Measurements from ENCODE around the gene PAFAH1B2.
A peak's percentile ranks its signal among the peaks of the same experiment; 100 is the strongest.

Gene PAFAH1B2

DNA sequence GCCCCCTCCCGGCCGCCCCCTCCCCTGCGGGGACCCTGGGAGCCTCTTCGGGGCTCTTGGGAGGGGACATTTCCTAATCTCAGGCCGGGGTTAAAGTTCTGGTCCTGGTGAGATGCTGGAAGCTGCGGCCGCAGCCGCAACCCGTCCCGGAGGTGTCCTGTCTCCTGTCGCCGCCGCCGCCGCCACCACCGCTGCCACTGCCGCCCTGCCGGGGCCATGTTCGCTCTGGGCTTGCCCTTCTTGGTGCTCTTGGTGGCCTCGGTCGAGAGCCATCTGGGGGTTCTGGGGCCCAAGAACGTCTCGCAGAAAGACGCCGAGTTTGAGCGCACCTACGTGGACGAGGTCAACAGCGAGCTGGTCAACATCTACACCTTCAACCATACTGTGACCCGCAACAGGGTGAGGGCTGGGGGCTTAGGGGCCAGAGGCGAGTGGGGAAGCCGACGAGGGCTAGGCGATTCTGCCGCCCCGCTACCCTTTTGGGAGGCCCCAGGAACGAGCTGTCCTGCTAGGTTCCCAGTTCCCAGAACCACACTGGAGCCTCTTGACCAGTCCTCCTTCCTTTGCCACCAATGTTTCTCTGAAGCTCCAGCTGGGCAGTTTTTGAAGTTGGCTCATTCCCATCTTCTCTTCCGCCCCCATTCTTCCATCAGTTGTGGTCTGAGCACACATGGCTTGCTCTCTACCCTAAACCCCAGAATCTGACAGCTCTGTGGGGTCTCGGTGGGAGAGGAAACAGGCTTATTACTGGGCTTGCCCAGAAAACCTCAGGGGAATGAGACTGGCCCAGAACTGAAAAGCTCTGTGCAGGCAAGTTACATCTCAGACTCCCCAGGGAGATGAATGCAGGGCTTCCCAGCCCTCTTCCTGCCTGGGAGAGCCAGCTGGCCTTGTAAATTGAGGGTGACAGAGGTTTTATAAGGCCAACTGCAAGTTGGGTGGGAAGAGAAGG lies 35.2 kb downstream of the PAFAH1B2 start:
- H3K4ac ChIP-seq (ENCODE audit: low read length) = no peak overlapping the region
- WGBS, 2 donors (ENCODE audit: extremely low coverage in 2 of 2, insufficient read length in 2 of 2, insufficient replicate concordance in 1 of 2) = no CpG with 5 or more reads among the region's 39 CpGs
- peak overlapping the region; percentile 95 for H3K9ac ChIP-seq (ENCODE audit: low read depth, low read length, poor library complexity)
- H3K9me3 ChIP-seq (replicated peaks in 1 of 2; ENCODE audit: control insufficient read depth in 2 of 2, insufficient read depth in 1 of 2, low read depth in 1 of 2, low read length in 2 of 2) = peaks cover 0 to 2% of the 10 kb centered on the region in 2 donors
- H2BK5ac ChIP-seq (ENCODE audit: low read length) = no peak overlapping the region
- H2BK15ac ChIP-seq (ENCODE audit: low read length) = peak overlapping the region; percentile 56
- peak overlapping the region; percentile 76 for H3K27ac ChIP-seq (replicated peaks; ENCODE audit: low read length)
- DNase-seq (ENCODE audit: low spot score) = no peak
- H4K91ac ChIP-seq (ENCODE audit: low read depth, low read length, poor library complexity) = no peak overlapping the region
- peak overlapping the region; percentile 95 for H3K23ac ChIP-seq (ENCODE audit: low read depth, low read length, poor library complexity)
- peak overlapping the region; percentile 96 for H3K14ac ChIP-seq (ENCODE audit: low read length)
- no peaks in the 10 kb centered on the region for H3K27me3 ChIP-seq (ENCODE audit: control insufficient read depth in 3 of 3, insufficient read depth in 3 of 3, low read depth in 1 of 3, low read length in 3 of 3)
- H3K4me1 ChIP-seq (ENCODE audit: control insufficient read depth in 2 of 2, insufficient read depth in 1 of 2, low read depth in 1 of 2, low read length in 2 of 2) = peaks cover 15 to 21% of the 10 kb centered on the region in 2 donors
- peak overlapping the region; percentile 67 for H2BK12ac ChIP-seq (ENCODE audit: low read length)
- H2BK120ac ChIP-seq (ENCODE audit: low read depth, low read length) = no peak overlapping the region
- peak overlapping the region; percentile 89 for H3K4me2 ChIP-seq (ENCODE audit: insufficient read depth, low read length, poor library complexity, severe bottlenecking)
- peak overlapping the region; percentile 67 for H2AFZ ChIP-seq (ENCODE audit: low read length)
- H3K18ac ChIP-seq (ENCODE audit: low read length) = peak overlapping the region; percentile 97
- H4K8ac ChIP-seq (ENCODE audit: low read depth, low read length) = no peak overlapping the region
- H2AK5ac ChIP-seq (ENCODE audit: low read depth, low read length) = peak overlapping the region; percentile 66
- H3K4me3 ChIP-seq (ENCODE audit: low read length in 2 of 2) = peak overlapping the region; percentile 85 to 93
- H3K36me3 ChIP-seq (replicated peaks in 1 of 2; ENCODE audit: control insufficient read depth in 2 of 2, insufficient read depth in 2 of 2, low read length in 2 of 2) = peaks cover 3 to 15% of the 10 kb centered on the region in 2 donors
- H3K79me1 ChIP-seq (ENCODE audit: low read depth, low read length) = no peaks in the 10 kb centered on the region

GRCh38 chr11:117180020-117180419 lies 35.9 kb downstream of the PAFAH1B2 start:
- Histone ChIP-seq H2BK15ac (ENCODE audit: low read length) (no peak overlapping the region), H3K27ac (replicated peaks; ENCODE audit: low read length) (no peak overlapping the region), H3K9ac (ENCODE audit: low read depth, low read length, poor library complexity) (no peak overlapping the region), H3K14ac (ENCODE audit: low read length) (no peak overlapping the region), H3K79me1 (ENCODE audit: low read depth, low read length) (no peaks in the 10 kb centered on the region), H3K36me3 (replicated peaks in 1 of 2; ENCODE audit: control insufficient read depth in 2 of 2, insufficient read depth in 2 of 2, low read length in 2 of 2) (peaks cover 3 to 15% of the 10 kb centered on the region in 2 donors), H2BK5ac (ENCODE audit: low read length) (no peak overlapping the region), H3K4me1 (ENCODE audit: control insufficient read depth in 2 of 2, insufficient read depth in 1 of 2, low read depth in 1 of 2, low read length in 2 of 2) (peaks cover 15 to 19% of the 10 kb centered on the region in 2 donors), H3K18ac (ENCODE audit: low read length) (no peak overlapping the region), H3K4ac (ENCODE audit: low read length) (no peak overlapping the region), H3K23ac (ENCODE audit: low read depth, low read length, poor library complexity) (no peak overlapping the region), H2BK120ac (ENCODE audit: low read depth, low read length) (no peak overlapping the region), H3K27me3 (ENCODE audit: control insufficient read depth in 3 of 3, insufficient read depth in 3 of 3, low read depth in 1 of 3, low read length in 3 of 3) (no peaks in the 10 kb centered on the region), H2AK5ac (ENCODE audit: low read depth, low read length) (no peak overlapping the region), H4K8ac (ENCODE audit: low read depth, low read length) (no peak overlapping the region), H3K4me3 (ENCODE audit: low read length in 2 of 2) (peak overlapping the region in 1 of 2 donors; percentile 85), H2BK12ac (ENCODE audit: low read length) (no peak overlapping the region), H2AFZ (ENCODE audit: low read length) (no peak overlapping the region), H3K4me2 (ENCODE audit: insufficient read depth, low read length, poor library complexity, severe bottlenecking) (no peak overlapping the region), H4K91ac (ENCODE audit: low read depth, low read length, poor library complexity) (no peak overlapping the region), H3K9me3 (replicated peaks in 1 of 2; ENCODE audit: control insufficient read depth in 2 of 2, insufficient read depth in 1 of 2, low read depth in 1 of 2, low read length in 2 of 2) (peaks cover 0 to 2% of the 10 kb centered on the region in 2 donors)
- no peak for DNase-seq (ENCODE audit: low spot score)
- no CpG with 5 or more reads among the region's 4 CpGs for whole genome bisulfite sequencing, 2 donors (ENCODE audit: extremely low coverage in 2 of 2, insufficient read length in 2 of 2, insufficient replicate concordance in 1 of 2)

DNA sequence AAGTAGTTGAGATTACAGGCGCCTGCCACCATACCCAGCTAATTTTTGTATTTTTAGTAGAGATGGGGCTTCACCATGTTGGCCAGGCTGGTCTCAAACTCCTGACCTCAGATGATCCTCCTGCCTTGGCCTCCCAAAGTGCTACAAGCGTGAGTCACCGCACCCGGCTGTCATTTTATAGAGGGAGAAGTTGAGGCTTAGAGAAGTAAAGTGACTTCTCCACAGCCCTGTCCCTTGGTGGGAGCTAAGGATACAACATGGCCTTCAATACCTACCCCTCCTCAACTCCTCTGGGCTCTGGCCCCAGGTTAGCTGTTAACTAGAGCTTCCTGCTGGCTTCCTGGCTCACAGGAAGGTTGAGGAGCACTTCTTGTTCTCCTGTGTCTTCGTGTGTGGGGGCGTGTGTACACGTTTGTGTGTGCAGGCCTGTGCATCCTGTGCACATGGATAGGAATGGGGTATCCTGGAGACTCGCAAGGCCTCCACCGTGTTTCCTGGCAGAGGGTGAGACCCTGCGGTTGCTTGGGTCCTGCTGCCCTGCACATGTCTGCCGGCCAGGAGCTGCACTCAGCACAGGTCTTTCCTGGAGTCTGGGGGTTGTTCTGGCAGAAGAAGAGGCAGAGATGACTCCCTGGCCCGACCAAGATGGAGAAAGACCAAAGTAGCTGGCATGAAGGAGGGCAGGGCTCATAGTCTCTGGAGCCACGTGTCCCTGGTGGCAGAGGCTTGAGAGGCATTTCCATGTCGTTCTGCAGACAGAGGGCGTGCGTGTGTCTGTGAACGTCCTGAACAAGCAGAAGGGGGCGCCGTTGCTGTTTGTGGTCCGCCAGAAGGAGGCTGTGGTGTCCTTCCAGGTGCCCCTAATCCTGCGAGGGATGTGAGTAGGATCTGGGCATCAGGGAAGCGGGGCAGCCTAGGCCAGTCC lies 36.8 kb downstream of the PAFAH1B2 start:
- Histone ChIP-seq H3K9ac (ENCODE audit: low read depth, low read length, poor library complexity) (no peak overlapping the region), H2BK12ac (ENCODE audit: low read length) (peak overlapping the region; percentile 99), H3K4me3 (ENCODE audit: low read length in 2 of 2) (no peak overlapping the region), H3K79me1 (ENCODE audit: low read depth, low read length) (no peaks in the 10 kb centered on the region), H2BK15ac (ENCODE audit: low read length) (peak overlapping the region; percentile 76), H3K27ac (replicated peaks; ENCODE audit: low read length) (no peak overlapping the region), H3K18ac (ENCODE audit: low read length) (peak overlapping the region; percentile 84), H4K8ac (ENCODE audit: low read depth, low read length) (no peak overlapping the region), H3K14ac (ENCODE audit: low read length) (no peak overlapping the region), H3K4ac (ENCODE audit: low read length) (peak overlapping the region; percentile 78), H4K91ac (ENCODE audit: low read depth, low read length, poor library complexity) (no peak overlapping the region), H2BK5ac (ENCODE audit: low read length) (no peak overlapping the region), H3K36me3 (replicated peaks in 1 of 2; ENCODE audit: control insufficient read depth in 2 of 2, insufficient read depth in 2 of 2, low read length in 2 of 2) (peaks cover 3 to 15% of the 10 kb centered on the region in 2 donors), H2AFZ (ENCODE audit: low read length) (no peak overlapping the region), H3K4me1 (ENCODE audit: control insufficient read depth in 2 of 2, insufficient read depth in 1 of 2, low read depth in 1 of 2, low read length in 2 of 2) (peaks cover 15 to 17% of the 10 kb centered on the region in 2 donors), H2BK120ac (ENCODE audit: low read depth, low read length) (no peak overlapping the region), H3K4me2 (ENCODE audit: insufficient read depth, low read length, poor library complexity, severe bottlenecking) (peak overlapping the region; percentile 23), H3K23ac (ENCODE audit: low read depth, low read length, poor library complexity) (peak overlapping the region; percentile 34), H3K9me3 (replicated peaks in 1 of 2; ENCODE audit: control insufficient read depth in 2 of 2, insufficient read depth in 1 of 2, low read depth in 1 of 2, low read length in 2 of 2) (peaks cover 0 to 2% of the 10 kb centered on the region in 2 donors), H2AK5ac (ENCODE audit: low read depth, low read length) (peak overlapping the region; percentile 94), H3K27me3 (ENCODE audit: control insufficient read depth in 3 of 3, insufficient read depth in 3 of 3, low read depth in 1 of 3, low read length in 3 of 3) (no peaks in the 10 kb centered on the region)
- peak; percentile 51 for DNase-seq (ENCODE audit: low spot score)
- no CpG with 5 or more reads among the region's 22 CpGs for whole genome bisulfite sequencing, 2 donors (ENCODE audit: extremely low coverage in 2 of 2, insufficient read length in 2 of 2, insufficient replicate concordance in 1 of 2)

All from neuronal stem cell (in vitro differentiated cells).